K562 (cell line): ENCODE data around the gene ZFX. TPM values are rescaled to one million over a fixed set of nuclear protein-coding genes. Genes with fewer than 3 reads are reported as not detected.

Experiments
- ATAC-seq: fragments of 200-7000 bp; cut with Tn5 transposase; 3 replicates; pipeline ENCODE4 v1.9.1; 2020; ENCODE audit warnings: moderate library complexity
- BruUV-seq: library from RNA; stranded (reverse); fragments of 400-500 nt; replicated peaks from 2 replicates; lab custom pipeline; 2021; lab: Mats Ljungman, UMichigan
- CTCF ChIA-PET: fragments of 300-600 bp; formaldehyde crosslinking; extraction: SDS; loops from one replicate; lab custom pipeline; 2021; ENCODE audit warnings: low intra/inter-chr PET ratio; lab: Yijun Ruan, JAX
- POLR2A ChIA-PET: fragments of 300-600, 350-650 bp; sonication (Branson Sonifier 250); formaldehyde crosslinking; extraction: SDS; loops from one replicate; lab custom pipeline; 2021; ENCODE audit warnings: antibody characterized with exemption, inconsistent platforms; lab: Yijun Ruan, JAX
- DNase-seq, 4 experiments: peaks; one replicate each; pipeline versions ENCODE4 v3.0.0 to v3.0.0-alpha.2; 2011 to 2018; ENCODE audit warnings: low spot score in 3 of 4, mixed read lengths in 3 of 4; ENCODE audit errors: extremely low read depth in 1 of 4
- FAIRE-seq: peaks from 2 replicates; lab custom pipeline; 2011; peaks lifted over from hg19 to GRCh38; lab: Jason Lieb, UNC
- H2AFZ ChIP-seq: 2 replicates; pipeline ENCODE4 v1.6.0; 2011; ENCODE audit warnings: low read depth, low read length, control low read depth, inconsistent platforms
- H3K27ac ChIP-seq: fragments of 200-600 bp; 3 replicates; pipeline ENCODE4 v1.8.0; 2011; ENCODE audit warnings: low read depth, mild to moderate bottlenecking, control low read depth, inconsistent platforms, low read length, moderate library complexity, mixed read lengths; ENCODE audit errors: extremely low read depth
- H3K27me3 ChIP-seq, 2 experiments: fragments of 300-600 bp in 1 of 2; 2 replicates in 1 of 2; 3 replicates in 1 of 2; pipeline versions ENCODE4 v1.6.0 to v1.8.0; 2011; ENCODE audit warnings: inconsistent platforms in 2 of 2, low read length in 2 of 2, mild to moderate bottlenecking in 1 of 2, mixed read lengths in 1 of 2, moderate library complexity in 1 of 2; ENCODE audit not compliant: control insufficient read depth in 2 of 2, insufficient read depth in 2 of 2
- H3K36me3 ChIP-seq: fragments of 300-600 bp; 3 replicates; pipeline ENCODE4 v1.8.0; 2011; ENCODE audit warnings: mild to moderate bottlenecking, low read length, inconsistent platforms; ENCODE audit not compliant: control insufficient read depth, insufficient read depth
- H3K4me1 ChIP-seq, 2 experiments: fragments of 200-600 bp in 1 of 2; replicated peaks in 1 of 2; 2 replicates in 1 of 2; 3 replicates in 1 of 2; pipeline versions ENCODE4 v1.5.1 to v1.8.0; 2011; ENCODE audit warnings: inconsistent platforms in 2 of 2, low read length in 2 of 2, mild to moderate bottlenecking in 1 of 2, mixed read lengths in 1 of 2, moderate library complexity in 1 of 2; ENCODE audit not compliant: control insufficient read depth in 2 of 2, insufficient read depth in 2 of 2
- H3K4me2 ChIP-seq: 2 replicates; pipeline ENCODE4 v1.6.1; 2011; ENCODE audit warnings: low read length, control low read depth, inconsistent platforms, mixed read lengths; ENCODE audit not compliant: insufficient read depth
- H3K4me3 ChIP-seq: fragments of 200-600 bp; sonication (generic), shearing (Covaris generic); 2 replicates; pipeline ENCODE4 v1.5.1; 2016; ENCODE audit warnings: control low read depth, inconsistent platforms
- H3K79me2 ChIP-seq: fragments of 200-600 bp; 3 replicates; pipeline ENCODE4 v1.8.0; 2011; ENCODE audit warnings: low read length, inconsistent platforms; ENCODE audit not compliant: control insufficient read depth, insufficient read depth
- H3K9ac ChIP-seq, 2 experiments: 2 replicates each; pipeline versions ENCODE4 v1.6.0 to v1.6.1; 2011; ENCODE audit warnings: low read depth in 2 of 2, low read length in 2 of 2, control low read depth in 1 of 2, inconsistent platforms in 1 of 2, mild to moderate bottlenecking in 1 of 2, mixed read lengths in 1 of 2; ENCODE audit not compliant: insufficient read depth in 1 of 2
- H3K9me1 ChIP-seq: one replicate; pipeline ENCODE4 v1.6.0; 2011; ENCODE audit warnings: inconsistent platforms, mild to moderate bottlenecking, low read length, moderate library complexity; ENCODE audit not compliant: control insufficient read depth, insufficient read depth
- H3K9me3 ChIP-seq: replicated peaks from 2 replicates; pipeline ENCODE4 v1.5.1; 2011; ENCODE audit warnings: low read depth, low read length, inconsistent platforms; ENCODE audit not compliant: control insufficient read depth, insufficient read depth
- H4K20me1 ChIP-seq: replicated peaks from 2 replicates; pipeline ENCODE4 v1.6.1; 2011; ENCODE audit warnings: low read length, inconsistent platforms, mixed read lengths; ENCODE audit not compliant: control insufficient read depth, insufficient read depth
- BMI1 ChIP-seq: fragments of 150-350 bp; IDR thresholded peaks from 2 replicates; pipeline ENCODE4 v1.6.1; 2014; ENCODE audit warnings: low read length
- DIDO1 ChIP-seq: fragments of 450-650 bp; IDR thresholded peaks from 2 replicates; pipeline ENCODE4 v1.6.1; 2016; ENCODE audit warnings: low read depth, missing biosample characterization, missing genetic modification characterization
- ELF1 ChIP-seq: fragments of 200-800 bp; sonication (Bioruptor generic); IDR thresholded peaks from 2 replicates; pipeline ENCODE4 v1.6.1; 2016; ENCODE audit warnings: missing genetic modification characterization, missing compliant biosample characterization
- ETV6 ChIP-seq, 3 experiments: fragments of 150-350 bp in 1 of 3; sonication (generic) in 1 of 3; formaldehyde crosslinking in 1 of 3; IDR thresholded peaks; 2 replicates each; pipeline versions ENCODE4 v1.6.1 to v1.8.0; 2014 to 2022; ENCODE audit warnings: borderline replicate concordance in 2 of 3, low read depth in 2 of 3, antibody characterized with exemption in 1 of 3, low read length in 1 of 3, mild to moderate bottlenecking in 1 of 3, missing genetic modification reagents in 1 of 3
- HDGF ChIP-seq: fragments of 450-650 bp; IDR thresholded peaks from 2 replicates; pipeline ENCODE4 v1.6.1; 2016
- KLF16 ChIP-seq: IDR thresholded peaks from 2 replicates; pipeline ENCODE4 v1.6.1; 2016; ENCODE audit warnings: antibody characterized with exemption
- NFRKB ChIP-seq: fragments of 450-650 bp; IDR thresholded peaks from 2 replicates; pipeline ENCODE4 v1.6.1; 2016; ENCODE audit warnings: low read depth
- NFYB ChIP-seq: IDR thresholded peaks from 2 replicates; pipeline ENCODE4 v1.6.1; 2011; ENCODE audit warnings: mild to moderate bottlenecking, moderate library complexity; ENCODE audit not compliant: insufficient read length; ENCODE audit errors: extremely low read depth
- NR2C1 ChIP-seq, 2 experiments: fragments of 450-650 bp; IDR thresholded peaks; 2 replicates each; pipeline ENCODE4 v1.6.1; 2017; ENCODE audit warnings: mild to moderate bottlenecking in 2 of 2, antibody characterized with exemption in 1 of 2, inconsistent platforms in 1 of 2, missing compliant biosample characterization in 1 of 2, missing genetic modification characterization in 1 of 2
- RNF2 ChIP-seq: sonication (generic); IDR thresholded peaks from 2 replicates; pipeline ENCODE4 v1.6.1; 2016
- ZNF41 ChIP-seq: fragments of 250-450 bp; sonication (Bioruptor Pico); conservative IDR thresholded peaks from 2 replicates; pipeline ENCODE4 v1.4.0; 2020; ENCODE audit warnings: mild to moderate bottlenecking
- WGBS: fragments of 100-300 bp; shearing (Covaris generic); methylation state at CpG from one replicate; pipeline ENCODE4 v1.1.6; 2016; ENCODE audit warnings: low coverage, mixed read lengths; ENCODE audit not compliant: insufficient coverage; ENCODE audit errors: missing lambda C conversion rate; 5-methylcytosine and 5-hydroxymethylcytosine counted together
- in situ Hi-C: fragments of 300-500 bp; cut with MboI; formaldehyde crosslinking; loops from 4 replicates; pipeline ENCODE4 v1.15.0; 2018; ENCODE audit warnings: inconsistent platforms, mixed read lengths
- intact Hi-C: fragments of 100-400 bp; cut with micrococcal nuclease; formaldehyde crosslinking; loops from 2 replicates; pipeline ENCODE4 v1.14.2; 2022
- polyA plus RNA-seq, 8 experiments: library from polyadenylated mRNA; depleted of rRNA in 4 of 8; stranded (reverse) in 5 of 8; unstranded in 3 of 8; fragments of >200 nt; fragmentation: Nextera tagmentation in 2 of 8; fragmentation: Illumina TruSeq in 1 of 8; extraction: Ambion mirVana in 2 of 8; extraction: Trizol in 1 of 8; gene quantifications; 2 replicates each; pipeline versions ENCODE4 v1.2.1 to v1.2.3, GENCODE V29; 2011 to 2014; ENCODE audit warnings: inconsistent platforms in 1 of 8, missing spikeins in 1 of 8
- total RNA-seq, 7 experiments: library from RNA; depleted of rRNA in 6 of 7; stranded (reverse); fragments of >200 nt in 6 of 7; fragmentation: Illumina TruSeq in 2 of 7; extraction: Trizol in 2 of 7; gene quantifications; 2 replicates each; pipeline versions ENCODE4 v1.2.1 to v1.2.3, GENCODE V29; 2011 to 2021; ENCODE audit warnings: low replicate concordance in 1 of 7
- TF ChIP-seq, protein P1 (sequence below): fragments of 450-650 bp; IDR thresholded peaks from 2 replicates; pipeline ENCODE4 v1.6.1; 2018; ENCODE audit warnings: mild to moderate bottlenecking, low read depth; ENCODE audit not compliant: partially characterized antibody
- TF ChIP-seq, protein P2 (sequence below): fragments of 450-650 bp; IDR thresholded peaks from 2 replicates; pipeline ENCODE4 v1.7.0; 2016; ENCODE audit warnings: borderline replicate concordance
- TF ChIP-seq, protein P3 (sequence below): fragments of 450-650 bp; IDR thresholded peaks from 2 replicates; pipeline ENCODE4 v1.6.1; 2016
- TF ChIP-seq, protein P4 (sequence below): sonication (generic); formaldehyde crosslinking; IDR thresholded peaks from 2 replicates; pipeline ENCODE4 v1.8.0; 2022; ENCODE audit warnings: missing genetic modification reagents, mild to moderate bottlenecking, borderline replicate concordance

The ZFX gene
- total and polyA plus RNA-seq, 9 of the 15 experiments (the other 6 are each of a cell fraction or from before 2014, with no cell fraction given), result 5.3 to 25.2 (median 11.4) TPM

DNA sequence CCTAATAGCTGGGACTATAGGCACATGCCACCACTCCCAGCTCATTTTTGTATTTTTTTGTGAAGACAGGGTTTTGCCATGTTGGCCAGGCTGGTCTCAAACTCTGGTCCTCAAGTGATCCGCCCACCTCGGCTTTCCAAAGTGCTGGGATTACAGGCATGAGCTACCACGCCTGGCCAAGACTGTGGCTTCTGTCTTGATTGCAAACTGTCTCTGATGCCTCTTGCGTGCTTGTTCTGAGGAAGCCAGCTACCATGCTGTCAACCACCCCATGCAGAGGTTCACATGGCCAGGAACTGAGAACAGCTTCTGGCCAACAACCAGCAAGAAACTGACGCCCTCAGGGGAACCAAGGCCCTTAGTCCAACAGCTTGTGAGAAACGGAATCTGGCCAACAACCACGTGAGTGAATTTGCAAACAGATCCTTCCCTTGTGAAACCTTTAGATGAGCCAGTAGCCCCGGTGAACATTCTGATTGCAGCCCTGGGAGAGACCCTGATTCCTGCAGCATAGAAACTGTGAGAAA lies 93.2 kb downstream of the ZFX start (continued):
- TF ChIP-seq, protein P1, sequence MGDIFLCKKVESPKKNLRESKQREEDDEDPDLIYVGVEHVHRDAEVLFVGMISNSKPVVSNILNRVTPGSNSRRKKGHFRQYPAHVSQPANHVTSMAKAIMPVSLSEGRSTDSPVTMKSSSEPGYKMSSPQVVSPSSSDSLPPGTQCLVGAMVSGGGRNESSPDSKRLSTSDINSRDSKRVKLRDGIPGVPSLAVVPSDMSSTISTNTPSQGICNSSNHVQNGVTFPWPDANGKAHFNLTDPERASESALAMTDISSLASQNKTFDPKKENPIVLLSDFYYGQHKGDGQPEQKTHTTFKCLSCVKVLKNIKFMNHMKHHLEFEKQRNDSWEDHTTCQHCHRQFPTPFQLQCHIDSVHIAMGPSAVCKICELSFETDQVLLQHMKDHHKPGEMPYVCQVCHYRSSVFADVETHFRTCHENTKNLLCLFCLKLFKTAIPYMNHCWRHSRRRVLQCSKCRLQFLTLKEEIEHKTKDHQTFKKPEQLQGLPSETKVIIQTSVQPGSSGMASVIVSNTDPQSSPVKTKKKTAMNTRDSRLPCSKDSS, result no peak
- TF ChIP-seq BMI1 (no peak), NFYB (no peak), ZNF41 (CRISPR knock-in tag) (no peak), KLF16 (no peak), RNF2 (no peak), NFRKB (no peak)
- TF ChIP-seq, protein P2, sequence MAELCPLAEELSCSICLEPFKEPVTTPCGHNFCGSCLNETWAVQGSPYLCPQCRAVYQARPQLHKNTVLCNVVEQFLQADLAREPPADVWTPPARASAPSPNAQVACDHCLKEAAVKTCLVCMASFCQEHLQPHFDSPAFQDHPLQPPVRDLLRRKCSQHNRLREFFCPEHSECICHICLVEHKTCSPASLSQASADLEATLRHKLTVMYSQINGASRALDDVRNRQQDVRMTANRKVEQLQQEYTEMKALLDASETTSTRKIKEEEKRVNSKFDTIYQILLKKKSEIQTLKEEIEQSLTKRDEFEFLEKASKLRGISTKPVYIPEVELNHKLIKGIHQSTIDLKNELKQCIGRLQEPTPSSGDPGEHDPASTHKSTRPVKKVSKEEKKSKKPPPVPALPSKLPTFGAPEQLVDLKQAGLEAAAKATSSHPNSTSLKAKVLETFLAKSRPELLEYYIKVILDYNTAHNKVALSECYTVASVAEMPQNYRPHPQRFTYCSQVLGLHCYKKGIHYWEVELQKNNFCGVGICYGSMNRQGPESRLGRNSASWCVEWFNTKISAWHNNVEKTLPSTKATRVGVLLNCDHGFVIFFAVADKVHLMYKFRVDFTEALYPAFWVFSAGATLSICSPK, result no peak

DNA sequence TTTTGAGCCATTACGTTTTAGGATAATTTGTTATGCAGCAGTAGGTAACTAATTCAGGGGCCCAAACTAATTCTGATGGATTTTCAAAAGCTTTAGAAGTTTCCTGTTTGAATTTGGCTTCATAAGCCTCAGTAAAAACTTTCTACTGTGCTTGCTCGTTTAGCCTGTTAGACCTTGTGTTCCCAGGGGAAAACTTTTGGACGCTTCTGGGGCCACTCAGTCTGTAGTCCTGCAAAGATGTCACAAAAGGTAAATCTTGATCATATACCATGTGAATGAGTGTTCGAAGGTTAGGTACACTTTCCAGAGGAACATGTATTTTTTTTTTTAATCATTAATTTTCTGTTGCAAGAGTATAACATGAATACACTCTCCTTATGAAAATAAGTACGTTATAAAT lies 93.7 kb downstream of the ZFX start:
- no peak overlapping the region for H3K4me2 ChIP-seq
- no peak for FAIRE-seq
- DNase-seq, result no peak
- no peaks in the 10 kb centered on the region for H3K9me1 ChIP-seq
- no peaks in the 10 kb centered on the region for H3K27me3 ChIP-seq
- no peaks in the 10 kb centered on the region for H3K36me3 ChIP-seq
- H4K20me1 ChIP-seq, result no peaks in the 10 kb centered on the region
- ChIA-PET POLR2A (interaction anchor here (0.6 to 1.2 kb wide), 2 partner anchors 13 to 511 kb away, joined by 3 to 4 read pairs; no protein-coding TSS in a partner anchor), CTCF (no interaction called here)
- WGBS, result 14% methylated on average over 5 of the region's 5 CpGs
- no peak for ATAC-seq
- in situ Hi-C loops, result loop anchor here (10.0 kb wide), 2 partner anchors 158 to 328 kb away; no protein-coding TSS in a partner anchor
- no TSS peak for BruUV-seq
- no peak overlapping the region for H3K9ac ChIP-seq
- no peak overlapping the region for H2AFZ ChIP-seq
- H3K4me3 ChIP-seq, result no peak overlapping the region
- H3K79me2 ChIP-seq, result no peaks in the 10 kb centered on the region
- no peaks in the 10 kb centered on the region; a peak in 1 of 5 replicates for H3K4me1 ChIP-seq
- intact Hi-C loops, result loop anchor here (2.0 to 5.0 kb wide), 2 partner anchors 92 to 336 kb away; partner anchors contain the start of genes APOO and CXorf58
- H3K27ac ChIP-seq, result no peak overlapping the region
- no peaks in the 10 kb centered on the region for H3K9me3 ChIP-seq
- no peak for TF ChIP-seq DIDO1 (tag)
- no peak for TF ChIP-seq HDGF
- TF ChIP-seq ELF1 (tag), result no peak
- TF ChIP-seq, protein P3, sequence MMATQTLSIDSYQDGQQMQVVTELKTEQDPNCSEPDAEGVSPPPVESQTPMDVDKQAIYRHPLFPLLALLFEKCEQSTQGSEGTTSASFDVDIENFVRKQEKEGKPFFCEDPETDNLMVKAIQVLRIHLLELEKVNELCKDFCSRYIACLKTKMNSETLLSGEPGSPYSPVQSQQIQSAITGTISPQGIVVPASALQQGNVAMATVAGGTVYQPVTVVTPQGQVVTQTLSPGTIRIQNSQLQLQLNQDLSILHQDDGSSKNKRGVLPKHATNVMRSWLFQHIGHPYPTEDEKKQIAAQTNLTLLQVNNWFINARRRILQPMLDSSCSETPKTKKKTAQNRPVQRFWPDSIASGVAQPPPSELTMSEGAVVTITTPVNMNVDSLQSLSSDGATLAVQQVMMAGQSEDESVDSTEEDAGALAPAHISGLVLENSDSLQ, result no peak
- TF ChIP-seq ETV6 (IDR thresholded peaks at IDR 0.05; ENCODE audit: borderline replicate concordance in 1 of 2, low read depth in 2 of 2, low read length in 1 of 2), result no peak
- no peak for TF ChIP-seq ETV6 (CRISPR knock-in tag; IDR thresholded peaks at IDR 0.05; ENCODE audit: borderline replicate concordance)
- TF ChIP-seq NR2C1 (IDR thresholded peaks at IDR 0.05), result no peak
- no peak for TF ChIP-seq NR2C1 (tag; IDR thresholded peaks at IDR 0.05)
- TF ChIP-seq, protein P4, sequence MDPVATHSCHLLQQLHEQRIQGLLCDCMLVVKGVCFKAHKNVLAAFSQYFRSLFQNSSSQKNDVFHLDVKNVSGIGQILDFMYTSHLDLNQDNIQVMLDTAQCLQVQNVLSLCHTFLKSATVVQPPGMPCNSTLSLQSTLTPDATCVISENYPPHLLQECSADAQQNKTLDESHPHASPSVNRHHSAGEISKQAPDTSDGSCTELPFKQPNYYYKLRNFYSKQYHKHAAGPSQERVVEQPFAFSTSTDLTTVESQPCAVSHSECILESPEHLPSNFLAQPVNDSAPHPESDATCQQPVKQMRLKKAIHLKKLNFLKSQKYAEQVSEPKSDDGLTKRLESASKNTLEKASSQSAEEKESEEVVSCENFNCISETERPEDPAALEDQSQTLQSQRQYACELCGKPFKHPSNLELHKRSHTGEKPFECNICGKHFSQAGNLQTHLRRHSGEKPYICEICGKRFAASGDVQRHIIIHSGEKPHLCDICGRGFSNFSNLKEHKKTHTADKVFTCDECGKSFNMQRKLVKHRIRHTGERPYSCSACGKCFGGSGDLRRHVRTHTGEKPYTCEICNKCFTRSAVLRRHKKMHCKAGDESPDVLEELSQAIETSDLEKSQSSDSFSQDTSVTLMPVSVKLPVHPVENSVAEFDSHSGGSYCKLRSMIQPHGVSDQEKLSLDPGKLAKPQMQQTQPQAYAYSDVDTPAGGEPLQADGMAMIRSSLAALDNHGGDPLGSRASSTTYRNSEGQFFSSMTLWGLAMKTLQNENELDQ (CRISPR knock-in tag), result no peak
